Measurements from ENCODE around the gene RUNDC3A. TPM values are rescaled to one million over a fixed set of nuclear protein-coding genes. Genes with fewer than 3 reads are reported as not detected.

The RUNDC3A gene
- total RNA-seq, 4 donors from 2014 or later = 0.51 TPM; not detected in 3

GRCh38 chr17:44309472-44309871 lies 1.1 kb downstream of the RUNDC3A start:
- no peak for TF ChIP-seq CTCF (IDR thresholded peaks at IDR 0.05; ENCODE audit: low read depth)

DNA sequence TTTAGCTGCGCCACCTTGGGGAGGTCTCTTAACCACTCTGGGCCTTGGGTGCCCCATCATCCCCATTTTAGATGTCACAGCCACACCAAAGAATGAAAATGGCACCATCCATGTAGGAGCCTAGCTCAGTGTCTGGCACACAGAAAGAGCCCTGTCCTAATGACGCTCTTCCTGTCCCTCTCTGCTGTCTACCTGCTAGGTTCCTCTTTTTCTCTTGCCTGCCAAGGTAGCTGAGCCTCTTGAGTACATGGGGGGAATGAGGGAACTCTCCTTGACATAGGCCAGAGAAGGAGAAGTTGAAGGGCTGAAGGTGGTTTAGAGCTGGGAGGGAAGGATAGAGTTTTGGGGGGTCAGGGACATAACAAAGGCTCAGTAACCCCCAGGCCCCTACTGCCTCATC lies 1.8 kb downstream of the RUNDC3A start:
- no peak for TF ChIP-seq CTCF (IDR thresholded peaks at IDR 0.05; ENCODE audit: low read depth)

DNA sequence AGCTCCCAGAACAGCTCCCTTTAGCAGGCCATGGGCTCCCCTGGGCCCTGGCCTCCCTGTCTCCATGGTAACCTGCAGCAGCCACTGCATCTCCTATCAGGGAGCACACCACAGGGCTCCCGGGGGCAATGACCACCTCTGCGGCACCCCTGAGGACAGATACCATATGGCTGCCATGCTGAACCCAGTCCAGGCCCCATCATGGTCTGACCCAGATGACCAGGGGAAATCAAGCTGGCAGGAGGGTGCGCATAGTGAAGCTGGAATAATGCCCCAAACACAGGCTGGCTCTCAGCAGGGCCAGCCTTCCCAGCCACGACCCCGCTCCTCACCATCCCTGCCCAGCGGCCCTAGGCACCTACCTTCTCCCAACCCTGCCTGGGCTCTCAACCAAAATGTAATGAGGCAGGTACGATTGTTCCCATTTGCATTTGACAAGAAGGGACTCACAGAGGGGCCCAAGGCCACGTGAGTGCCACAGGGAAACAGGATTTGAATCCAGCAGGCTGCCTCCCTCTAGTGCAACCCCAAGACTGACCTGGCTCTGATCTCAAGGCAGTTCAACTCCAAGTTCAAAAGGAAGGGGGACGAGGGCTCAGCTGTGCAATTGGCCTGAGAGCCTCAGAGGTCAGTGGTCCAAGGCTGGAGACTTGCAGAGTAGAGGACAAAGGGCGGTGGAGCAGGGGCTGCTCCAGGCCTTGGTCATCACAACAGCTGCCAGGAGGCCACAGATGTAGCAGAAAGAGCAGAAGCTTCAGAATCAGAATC lies 2.4 kb downstream of the RUNDC3A start:
- no peak for TF ChIP-seq CTCF (IDR thresholded peaks at IDR 0.05; ENCODE audit: low read depth)

- TF ChIP-seq CTCF (IDR thresholded peaks at IDR 0.05; ENCODE audit: low read depth) = no peak
These were observed 3.3 kb downstream of the RUNDC3A start for GRCh38 chr17:44311562-44312181.

- TF ChIP-seq CTCF (IDR thresholded peaks at IDR 0.05; ENCODE audit: low read depth) = no peak
These were observed 4.1 kb downstream of the RUNDC3A start for GRCh38 chr17:44312396-44313104.

DNA sequence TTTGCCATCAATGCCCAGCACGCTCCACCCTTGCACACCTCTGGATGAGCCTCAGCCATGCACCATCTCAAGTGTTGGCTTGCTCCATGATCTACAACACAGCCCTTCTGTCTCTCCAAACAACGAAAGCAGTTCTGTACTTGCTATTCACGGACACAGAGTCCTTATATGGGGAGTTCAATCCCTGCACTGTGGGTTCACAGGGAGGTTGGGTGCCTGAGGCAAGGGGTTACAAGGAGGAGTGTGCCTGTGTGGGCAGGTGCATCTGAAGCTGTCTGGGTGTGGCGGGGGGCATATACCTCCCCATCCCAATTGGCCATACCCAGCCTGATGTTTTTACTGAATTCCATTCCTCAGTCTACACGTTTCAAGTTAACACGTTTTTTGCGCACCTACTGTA lies 5.6 kb downstream of the RUNDC3A start:
- no peak for TF ChIP-seq CTCF (IDR thresholded peaks at IDR 0.05; ENCODE audit: low read depth)

DNA sequence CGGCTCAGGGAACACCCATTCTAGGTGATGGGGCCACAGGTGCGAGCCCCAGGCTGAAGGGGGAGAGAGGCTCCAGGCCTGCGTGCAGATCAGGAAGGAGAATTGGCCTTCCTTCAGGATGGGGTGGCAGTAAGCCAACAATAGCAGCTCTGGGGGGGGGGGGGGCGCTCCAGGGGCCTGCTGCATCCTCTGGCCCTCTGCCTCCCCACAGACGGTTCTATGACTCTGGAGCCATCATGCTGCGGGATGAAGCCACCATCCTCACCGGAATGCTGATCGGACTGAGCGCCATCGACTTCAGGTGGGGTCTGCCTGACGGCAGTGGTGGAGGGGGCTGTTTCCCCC lies 6.1 kb downstream of the RUNDC3A start:
- TF ChIP-seq CTCF (IDR thresholded peaks at IDR 0.05; ENCODE audit: low read depth) = no peak
